DOHH2 (cell line): ENCODE results near the gene ZNF653.

Experiments used
- H3F3A ChIP-seq: fragments of 200-600 bp; sonication (generic), shearing (Covaris generic); 2 replicates; pipeline ENCODE4 v1.6.0; 2016; ENCODE audit warnings: antibody characterized with exemption, mild to moderate bottlenecking; ENCODE audit not compliant: control insufficient read depth, insufficient read depth
- H3K27ac ChIP-seq: fragments of 200-600 bp; sonication (generic); 2 replicates; pipeline ENCODE4 v1.5.1; 2014; ENCODE audit warnings: low read depth, mild to moderate bottlenecking, low read length, moderate library complexity
- H3K27me3 ChIP-seq: fragments of 200-600 bp; sonication (generic); 2 replicates; pipeline ENCODE4 v1.6.1; 2014; ENCODE audit warnings: mild to moderate bottlenecking, low read length, mixed read lengths; ENCODE audit not compliant: control insufficient read depth
- H3K36me3 ChIP-seq: fragments of 200-600 bp; sonication (generic); 2 replicates; pipeline ENCODE4 v1.6.1; 2014; ENCODE audit warnings: mild to moderate bottlenecking, low read length, moderate library complexity, mixed read lengths; ENCODE audit not compliant: control insufficient read depth
- H3K4me1 ChIP-seq: fragments of 200-600 bp; sonication (generic); 2 replicates; pipeline ENCODE4 v1.6.1; 2014; ENCODE audit warnings: mild to moderate bottlenecking, low read length, mixed read lengths; ENCODE audit not compliant: control insufficient read depth
- H3K4me2 ChIP-seq: fragments of 200-600 bp; sonication (generic); 2 replicates; pipeline ENCODE4 v1.6.0; 2014; ENCODE audit warnings: mild to moderate bottlenecking, low read length, moderate library complexity
- H3K4me3 ChIP-seq: fragments of 200-600 bp; sonication (generic); 2 replicates; pipeline ENCODE4 v1.5.1; 2014; ENCODE audit warnings: mild to moderate bottlenecking, low read length, mixed read lengths
- H3K79me2 ChIP-seq: fragments of 200-600 bp; sonication (generic); 2 replicates; pipeline ENCODE4 v1.6.1; 2014; ENCODE audit warnings: mild to moderate bottlenecking, low read length, mixed read lengths; ENCODE audit not compliant: control insufficient read depth
- H3K9me2 ChIP-seq: fragments of 200-600 bp; sonication (generic); replicated peaks from 2 replicates; pipeline ENCODE4 v1.6.1; 2014; ENCODE audit warnings: mild to moderate bottlenecking, low read length, mixed read lengths; ENCODE audit not compliant: control insufficient read depth
- H3K9me3 ChIP-seq: fragments of 200-600 bp; sonication (generic); 2 replicates; pipeline ENCODE4 v1.6.1; 2014; ENCODE audit warnings: antibody characterized with exemption, low read length, mixed read lengths; ENCODE audit not compliant: control insufficient read depth, insufficient read depth
- H4K20me1 ChIP-seq: fragments of 200-600 bp; sonication (generic); 2 replicates; pipeline ENCODE4 v1.6.0; 2014; ENCODE audit warnings: low read depth, mild to moderate bottlenecking, antibody characterized with exemption, low read length, moderate library complexity; ENCODE audit not compliant: control insufficient read depth, insufficient read depth
- CTCF ChIP-seq: fragments of 200-600 bp; sonication (generic); IDR thresholded peaks from one replicate; pipeline ENCODE4 v1.5.1; 2014; ENCODE audit warnings: antibody characterized with exemption, mild to moderate bottlenecking, low read depth, low read length; ENCODE audit not compliant: poor library complexity, severe bottlenecking
- EZH2phosphoT487 ChIP-seq: fragments of 200-600 bp; sonication (generic); IDR thresholded peaks from 2 replicates; pipeline ENCODE4 v1.6.1; 2017; ENCODE audit warnings: borderline replicate concordance, mild to moderate bottlenecking, antibody characterized with exemption, low read length, moderate library complexity, mixed read lengths

Gene ZNF653

GRCh38 chr19:11446652-11447301 is 58.9 kb downstream of the ZNF653 start:
- H3K9me3 ChIP-seq, result no peaks in the 10 kb centered on the region
- H3K4me2 ChIP-seq, result no peak overlapping the region
- no peaks in the 10 kb centered on the region; the same call in 1 of the 2 replicates for H3F3A ChIP-seq
- H3K27ac ChIP-seq, result no peak overlapping the region
- peaks cover 4% of the 10 kb centered on the region; the same call in 1 of the 2 replicates for H4K20me1 ChIP-seq
- peaks cover 72% of the 10 kb centered on the region for H3K36me3 ChIP-seq
- TF ChIP-seq CTCF (peak; percentile 88), EZH2phosphoT487 (no peak)
- H3K4me3 ChIP-seq, result no peak overlapping the region
- H3K9me2 ChIP-seq, result no peaks in the 10 kb centered on the region
- no peaks in the 10 kb centered on the region for H3K79me2 ChIP-seq
- H3K4me1 ChIP-seq, result peaks cover 3% of the 10 kb centered on the region
- H3K27me3 ChIP-seq, result no peaks in the 10 kb centered on the region

- no peaks in the 10 kb centered on the region for H3K79me2 ChIP-seq
- no peaks in the 10 kb centered on the region for H3K9me2 ChIP-seq
- peaks cover 5% of the 10 kb centered on the region; the same call in 1 of the 2 replicates for H4K20me1 ChIP-seq
- no peaks in the 10 kb centered on the region for H3K9me3 ChIP-seq
- H3K27me3 ChIP-seq, result no peaks in the 10 kb centered on the region
- no peaks in the 10 kb centered on the region for H3K4me1 ChIP-seq
- H3K4me3 ChIP-seq, result no peak overlapping the region
- H3K4me2 ChIP-seq, result no peak overlapping the region
- TF ChIP-seq EZH2phosphoT487 (no peak), CTCF (no peak)
- H3F3A ChIP-seq, result no peaks in the 10 kb centered on the region; the same call in 1 of the 2 replicates
- H3K36me3 ChIP-seq, result peaks cover 77% of the 10 kb centered on the region
- no peak overlapping the region for H3K27ac ChIP-seq
Observed at GRCh38 chr19:11446271-11446651, 59.4 kb downstream of the ZNF653 start.

- peaks cover 5% of the 10 kb centered on the region; the same call in 1 of the 2 replicates for H3K79me2 ChIP-seq
- H3F3A ChIP-seq, result no peaks in the 10 kb centered on the region
- no peaks in the 10 kb centered on the region for H3K9me2 ChIP-seq
- no peaks in the 10 kb centered on the region for H3K9me3 ChIP-seq
- no peaks in the 10 kb centered on the region for H3K27me3 ChIP-seq
- TF ChIP-seq EZH2phosphoT487 (no peak), CTCF (no peak)
- H3K36me3 ChIP-seq, result peaks cover 79% of the 10 kb centered on the region
- no peak overlapping the region for H3K27ac ChIP-seq
- peaks cover 5% of the 10 kb centered on the region; the same call in 1 of the 2 replicates for H4K20me1 ChIP-seq
- no peak overlapping the region for H3K4me3 ChIP-seq
- no peaks in the 10 kb centered on the region for H3K4me1 ChIP-seq
- no peak overlapping the region for H3K4me2 ChIP-seq
Observed at GRCh38 chr19:11445141-11445540, 60.5 kb downstream of the ZNF653 start.
